GM19438 (cell line): ENCODE data around the gene MOK.

Experiments
- ATAC-seq: cut with Tn5 transposase; IDR thresholded peaks from one replicate; pipeline ENCODE4 v1.9.1; 2021; ENCODE audit warnings: low read depth; ENCODE audit not compliant: unreplicated experiment

The MOK gene

GRCh38 chr14:102285106-102285505 is 19.9 kb downstream of the MOK start:
- ATAC-seq, result no peak

GRCh38 chr14:102283631-102284129 is 21.3 kb downstream of the MOK start:
- no peak for ATAC-seq

GRCh38 chr14:102282751-102283465 is 22.1 kb downstream of the MOK start:
- ATAC-seq, result no peak

- ATAC-seq, result no peak
Measured at GRCh38 chr14:102280376-102280962, 24.5 kb downstream of the MOK start.

GRCh38 chr14:102279688-102280348 is 25.1 kb downstream of the MOK start:
- ATAC-seq, result no peak

GRCh38 chr14:102279282-102279681 is 25.7 kb downstream of the MOK start:
- ATAC-seq, result no peak

- ATAC-seq, result no peak
Measured at GRCh38 chr14:102278631-102278935, 26.4 kb downstream of the MOK start.

GRCh38 chr14:102277874-102278630 is 26.9 kb downstream of the MOK start:
- ATAC-seq, result no peak

- no peak for ATAC-seq
Measured at GRCh38 chr14:102275866-102276265, 29.1 kb downstream of the MOK start.

- no peak for ATAC-seq
Measured at GRCh38 chr14:102272392-102272791, 32.6 kb downstream of the MOK start.

GRCh38 chr14:102264775-102265174 is 40.2 kb downstream of the MOK start:
- ATAC-seq, result no peak

GRCh38 chr14:102264355-102264754 is 40.6 kb downstream of the MOK start:
- no peak for ATAC-seq

GRCh38 chr14:102262929-102263462 is 42.0 kb downstream of the MOK start:
- no peak for ATAC-seq

- no peak for ATAC-seq
Measured at GRCh38 chr14:102258136-102258535, 46.8 kb downstream of the MOK start.

- ATAC-seq, result no peak
Measured at GRCh38 chr14:102256716-102257115, 48.2 kb downstream of the MOK start.

GRCh38 chr14:102255401-102256190 is 49.4 kb downstream of the MOK start:
- no peak for ATAC-seq

GRCh38 chr14:102252834-102253801 is 51.8 kb downstream of the MOK start:
- no peak for ATAC-seq

- ATAC-seq, result no peak
Measured at GRCh38 chr14:102251161-102251560, 53.8 kb downstream of the MOK start.

GRCh38 chr14:102250636-102251035 is 54.3 kb downstream of the MOK start:
- no peak for ATAC-seq
